Measurements from ENCODE around the gene PRKCG.
"Not testable (repeated sequence)": the region's sequence is repeated elsewhere in the genome, so short reads cannot be mapped to it uniquely, and the experiment has no call there.

The PRKCG gene

DNA sequence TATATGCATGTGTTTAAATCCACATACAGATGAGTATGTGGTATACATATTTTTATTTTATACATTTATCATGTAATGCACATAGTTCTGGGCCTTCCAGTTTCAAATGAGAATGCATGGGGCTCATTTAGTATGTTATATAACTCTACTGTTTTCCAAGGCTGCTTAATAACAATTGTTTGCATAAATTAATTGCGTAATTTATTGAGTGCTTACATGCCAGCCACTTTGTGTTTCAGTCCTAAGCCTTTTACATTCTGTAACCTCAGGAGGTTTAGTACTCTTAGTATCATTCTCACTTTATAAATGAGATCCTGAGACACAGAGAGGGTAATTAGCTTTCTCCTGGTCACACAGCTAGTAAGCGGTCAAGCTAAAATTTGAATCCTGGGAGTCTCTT, 64.0 kb downstream of the PRKCG start:
- Histone ChIP-seq H3K36me3 (ENCODE audit: low read depth) (no peaks in the 10 kb centered on the region), H3K4me1 (ENCODE audit: insufficient read depth, poor library complexity, severe bottlenecking) (no peaks in the 10 kb centered on the region), H3K9me3 (ENCODE audit: severe bottlenecking) (no peaks in the 10 kb centered on the region), H3K4me3 (ENCODE audit: severe bottlenecking) (no peak overlapping the region), H3K27ac (ENCODE audit: poor library complexity, severe bottlenecking) (no peak overlapping the region), H3K27me3 (ENCODE audit: insufficient read depth, poor library complexity, severe bottlenecking) (peaks cover 37% of the 10 kb centered on the region)
- ATAC-seq (ENCODE audit: low read depth) (no peak), DNase-seq (ENCODE audit: low spot score) (no peak)
- TF ChIP-seq CTCF (IDR thresholded peaks at IDR 0.05; ENCODE audit: poor library complexity, severe bottlenecking) = no peak

- H3K36me3 ChIP-seq (ENCODE audit: low read depth) = no peaks in the 10 kb centered on the region
- no peaks in the 10 kb centered on the region for H3K4me1 ChIP-seq (ENCODE audit: insufficient read depth, poor library complexity, severe bottlenecking)
- peak; percentile 16 for TF ChIP-seq CTCF (IDR thresholded peaks at IDR 0.05; ENCODE audit: poor library complexity, severe bottlenecking)
- no peak overlapping the region for H3K27ac ChIP-seq (ENCODE audit: poor library complexity, severe bottlenecking)
- DNase-seq (ENCODE audit: low spot score) (no peak), ATAC-seq (ENCODE audit: low read depth) (no peak)
- H3K27me3 ChIP-seq (ENCODE audit: insufficient read depth, poor library complexity, severe bottlenecking) = peaks cover 25% of the 10 kb centered on the region
- no peaks in the 10 kb centered on the region for H3K9me3 ChIP-seq (ENCODE audit: severe bottlenecking)
- no peak overlapping the region for H3K4me3 ChIP-seq (ENCODE audit: severe bottlenecking)
Measured at GRCh38 chr19:53947624-53948023, 65.6 kb downstream of the PRKCG start.

GRCh38 chr19:53948611-53949010, 66.6 kb downstream of the PRKCG start:
- not testable (repeated sequence) for ATAC-seq (ENCODE audit: low read depth); H3K4me3 ChIP-seq (ENCODE audit: severe bottlenecking); H3K36me3 ChIP-seq (ENCODE audit: low read depth); H3K9me3 ChIP-seq (ENCODE audit: severe bottlenecking); DNase-seq (ENCODE audit: low spot score); H3K4me1 ChIP-seq (ENCODE audit: insufficient read depth, poor library complexity, severe bottlenecking); H3K27ac ChIP-seq (ENCODE audit: poor library complexity, severe bottlenecking)
- H3K27me3 ChIP-seq (ENCODE audit: insufficient read depth, poor library complexity, severe bottlenecking) = peaks cover 18% of the 10 kb centered on the region

GRCh38 chr19:53951436-53951835, 69.4 kb downstream of the PRKCG start:
- H3K27me3 ChIP-seq (ENCODE audit: insufficient read depth, poor library complexity, severe bottlenecking) = no peaks in the 10 kb centered on the region
- no peak overlapping the region for H3K4me3 ChIP-seq (ENCODE audit: severe bottlenecking)
- H3K9me3 ChIP-seq (ENCODE audit: severe bottlenecking) = no peaks in the 10 kb centered on the region
- TF ChIP-seq CTCF (IDR thresholded peaks at IDR 0.05; ENCODE audit: poor library complexity, severe bottlenecking) = no peak
- H3K27ac ChIP-seq (ENCODE audit: poor library complexity, severe bottlenecking) = no peak overlapping the region
- H3K36me3 ChIP-seq (ENCODE audit: low read depth) = no peaks in the 10 kb centered on the region
- no peaks in the 10 kb centered on the region for H3K4me1 ChIP-seq (ENCODE audit: insufficient read depth, poor library complexity, severe bottlenecking)
- no peak for ATAC-seq (ENCODE audit: low read depth)
- no peak for DNase-seq (ENCODE audit: low spot score)

- ATAC-seq (ENCODE audit: low read depth) (no peak), DNase-seq (ENCODE audit: low spot score) (no peak)
- no peak overlapping the region for H3K27ac ChIP-seq (ENCODE audit: poor library complexity, severe bottlenecking)
- no peaks in the 10 kb centered on the region for H3K9me3 ChIP-seq (ENCODE audit: severe bottlenecking)
- no peaks in the 10 kb centered on the region for H3K4me1 ChIP-seq (ENCODE audit: insufficient read depth, poor library complexity, severe bottlenecking)
- no peaks in the 10 kb centered on the region for H3K36me3 ChIP-seq (ENCODE audit: low read depth)
- TF ChIP-seq CTCF (IDR thresholded peaks at IDR 0.05; ENCODE audit: poor library complexity, severe bottlenecking) = no peak
- no peaks in the 10 kb centered on the region for H3K27me3 ChIP-seq (ENCODE audit: insufficient read depth, poor library complexity, severe bottlenecking)
- H3K4me3 ChIP-seq (ENCODE audit: severe bottlenecking) = no peak overlapping the region
Measured at GRCh38 chr19:53951947-53952346, 70.0 kb downstream of the PRKCG start.
